Parathyroid adenoma (tissue), 2 donors: Measurements from ENCODE around the gene CDKN2C.
"Not testable (repeated sequence)": the region's sequence is repeated elsewhere in the genome, so short reads cannot be mapped to it uniquely, and the experiment has no call there.

ENCODE experiments used
- H2AFZ ChIP-seq: fragments of 300-600 bp; sonication (generic); one replicate; pipeline ENCODE4 v1.7.0; 2017; ENCODE audit warnings: antibody characterized with exemption, mild to moderate bottlenecking
- H3K27ac ChIP-seq: fragments of 300-600 bp; sonication (generic); one replicate; pipeline ENCODE4 v1.7.0; 2017
- H3K27me3 ChIP-seq: fragments of 300-600 bp; sonication (generic); one replicate; pipeline ENCODE4 v1.7.0; 2017; ENCODE audit warnings: low read length; ENCODE audit not compliant: control insufficient read depth, insufficient read depth
- H3K36me3 ChIP-seq: fragments of 300-600 bp; sonication (generic); one replicate; pipeline ENCODE4 v1.7.0; 2017; ENCODE audit warnings: low read length; ENCODE audit not compliant: control insufficient read depth, insufficient read depth
- H3K4me1 ChIP-seq: fragments of 300-600 bp; sonication (generic); one replicate; pipeline ENCODE4 v1.7.0; 2017; ENCODE audit warnings: control low read depth
- H3K4me2 ChIP-seq: fragments of 300-600 bp; sonication (generic); one replicate; pipeline ENCODE4 v1.7.0; 2017; ENCODE audit warnings: low read length
- H3K4me3 ChIP-seq: fragments of 300-600 bp; sonication (generic); one replicate; pipeline ENCODE4 v1.7.0; 2017; ENCODE audit warnings: low read depth, low read length
- H3K79me2 ChIP-seq: fragments of 300-600 bp; sonication (generic); one replicate; pipeline ENCODE4 v1.7.0; 2017; ENCODE audit warnings: control low read depth
- H3K9ac ChIP-seq: fragments of 300-600 bp; sonication (generic); one replicate; pipeline ENCODE4 v1.7.0; 2017; ENCODE audit warnings: mild to moderate bottlenecking
- H3K9me3 ChIP-seq: fragments of 300-600 bp; sonication (generic); one replicate; pipeline ENCODE4 v1.7.0; 2017; ENCODE audit warnings: low read length; ENCODE audit not compliant: control insufficient read depth
- TF ChIP-seq, protein P1 (sequence below): fragments of 300-600 bp; sonication (generic); IDR thresholded peaks from one replicate; pipeline ENCODE4 v1.7.0; 2017; ENCODE audit warnings: antibody characterized with exemption, mild to moderate bottlenecking
- donor health status: primary hyperparathyroidism.

The CDKN2C gene

DNA sequence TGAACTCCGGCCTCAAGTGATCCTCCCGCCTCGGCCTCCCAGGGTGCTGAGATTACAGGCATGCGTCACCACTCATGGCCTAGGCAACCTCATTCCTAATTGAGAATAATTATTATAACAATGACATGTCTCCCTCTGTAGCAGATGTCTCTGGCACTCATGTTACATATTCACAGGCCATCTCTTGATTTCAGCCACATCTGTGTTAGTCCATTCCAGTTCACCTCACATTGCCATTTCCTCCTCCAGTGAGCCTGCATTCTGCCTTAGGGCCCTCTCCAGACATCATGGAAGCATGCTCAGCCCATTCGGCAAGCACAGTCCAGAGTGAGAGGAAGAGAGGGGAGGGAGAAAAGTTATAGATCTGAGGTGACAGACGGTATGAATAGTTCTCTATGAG lies 32.5 kb downstream of the CDKN2C start:
- TF ChIP-seq, protein P1, sequence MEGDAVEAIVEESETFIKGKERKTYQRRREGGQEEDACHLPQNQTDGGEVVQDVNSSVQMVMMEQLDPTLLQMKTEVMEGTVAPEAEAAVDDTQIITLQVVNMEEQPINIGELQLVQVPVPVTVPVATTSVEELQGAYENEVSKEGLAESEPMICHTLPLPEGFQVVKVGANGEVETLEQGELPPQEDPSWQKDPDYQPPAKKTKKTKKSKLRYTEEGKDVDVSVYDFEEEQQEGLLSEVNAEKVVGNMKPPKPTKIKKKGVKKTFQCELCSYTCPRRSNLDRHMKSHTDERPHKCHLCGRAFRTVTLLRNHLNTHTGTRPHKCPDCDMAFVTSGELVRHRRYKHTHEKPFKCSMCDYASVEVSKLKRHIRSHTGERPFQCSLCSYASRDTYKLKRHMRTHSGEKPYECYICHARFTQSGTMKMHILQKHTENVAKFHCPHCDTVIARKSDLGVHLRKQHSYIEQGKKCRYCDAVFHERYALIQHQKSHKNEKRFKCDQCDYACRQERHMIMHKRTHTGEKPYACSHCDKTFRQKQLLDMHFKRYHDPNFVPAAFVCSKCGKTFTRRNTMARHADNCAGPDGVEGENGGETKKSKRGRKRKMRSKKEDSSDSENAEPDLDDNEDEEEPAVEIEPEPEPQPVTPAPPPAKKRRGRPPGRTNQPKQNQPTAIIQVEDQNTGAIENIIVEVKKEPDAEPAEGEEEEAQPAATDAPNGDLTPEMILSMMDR = no peak
- H2AFZ ChIP-seq = no peak overlapping the region
- no peak overlapping the region for H3K4me2 ChIP-seq
- no peak overlapping the region for H3K27ac ChIP-seq
- no peak overlapping the region for H3K4me3 ChIP-seq
- H3K9ac ChIP-seq = no peak overlapping the region
- no peaks in the 10 kb centered on the region for H3K4me1 ChIP-seq
- H3K27me3 ChIP-seq = no peaks in the 10 kb centered on the region
- H3K79me2 ChIP-seq = no peaks in the 10 kb centered on the region
- H3K36me3 ChIP-seq = no peaks in the 10 kb centered on the region
- no peaks in the 10 kb centered on the region for H3K9me3 ChIP-seq

DNA sequence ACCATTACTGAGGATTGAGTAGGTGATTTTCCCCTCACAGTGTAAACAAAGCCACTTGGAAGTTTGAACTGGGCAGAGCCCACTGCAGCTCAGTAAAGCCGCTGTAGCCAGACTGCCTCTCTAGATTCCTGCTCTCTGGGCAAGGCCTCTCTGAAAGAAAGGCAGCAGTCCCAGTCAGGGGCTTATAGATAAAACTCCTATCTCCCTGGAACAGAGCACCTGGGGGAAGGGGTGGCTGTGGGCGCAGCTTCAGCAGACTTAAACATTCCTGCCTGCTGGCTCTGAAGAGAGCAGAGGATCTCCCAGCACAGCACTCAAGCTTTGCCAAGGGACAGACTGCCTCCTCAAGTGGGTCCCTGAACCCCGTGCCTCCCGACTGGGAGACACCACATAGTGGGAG lies 35.5 kb downstream of the CDKN2C start:
- not testable (repeated sequence) for H3K9me3 ChIP-seq, H3K4me3 ChIP-seq, H3K4me1 ChIP-seq, H3K36me3 ChIP-seq, H2AFZ ChIP-seq, H3K27me3 ChIP-seq, H3K79me2 ChIP-seq, H3K27ac ChIP-seq, H3K9ac ChIP-seq, H3K4me2 ChIP-seq

DNA sequence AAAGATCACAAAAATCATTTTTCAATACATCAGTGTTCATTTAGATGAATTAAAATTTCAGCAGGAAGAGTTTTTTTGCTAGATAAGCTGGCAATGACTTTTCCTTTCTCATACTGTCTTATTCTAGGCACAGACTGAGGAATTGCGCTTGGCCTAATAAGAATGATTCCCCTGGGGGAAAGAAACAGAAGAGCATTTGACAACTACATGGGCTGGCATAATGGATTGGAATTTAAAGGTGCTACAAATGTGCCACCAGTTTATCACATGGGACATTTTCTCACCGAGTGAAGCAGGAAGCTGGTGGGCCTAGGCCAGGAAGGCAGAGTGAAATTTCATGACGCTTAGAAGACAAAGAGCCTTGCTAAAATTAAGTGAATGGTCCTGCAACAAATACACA lies 39.3 kb downstream of the CDKN2C start:
- Histone ChIP-seq H3K9ac (no peak overlapping the region), H3K27me3 (no peaks in the 10 kb centered on the region), H3K4me2 (no peak overlapping the region), H3K9me3 (no peaks in the 10 kb centered on the region), H3K79me2 (no peaks in the 10 kb centered on the region), H3K4me1 (no peaks in the 10 kb centered on the region), H3K27ac (no peak overlapping the region), H3K4me3 (no peak overlapping the region), H3K36me3 (no peaks in the 10 kb centered on the region), H2AFZ (no peak overlapping the region)
- TF ChIP-seq, protein P1 = no peak

DNA sequence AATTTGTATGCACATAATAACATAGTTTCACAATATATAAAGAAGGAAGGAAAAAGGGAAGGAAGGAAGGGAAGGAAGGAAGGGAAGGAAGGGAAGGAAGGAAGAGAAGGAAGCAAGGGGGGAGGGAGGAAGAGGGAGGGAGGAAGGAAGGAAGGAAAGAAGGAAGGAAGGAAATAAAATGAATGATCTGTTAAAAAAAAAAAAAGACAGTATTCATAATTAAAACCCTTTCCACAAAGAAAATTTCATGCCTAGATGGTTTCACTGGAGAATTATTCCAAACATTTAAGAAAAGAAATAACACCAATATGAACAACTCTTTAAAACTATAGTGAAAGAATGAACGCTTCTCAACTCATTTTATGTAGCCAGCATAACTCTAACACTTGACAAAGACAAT lies 44.8 kb downstream of the CDKN2C start:
- H3K36me3 ChIP-seq = no peaks in the 10 kb centered on the region
- H2AFZ ChIP-seq = no peak overlapping the region
- TF ChIP-seq, protein P1 = no peak
- no peaks in the 10 kb centered on the region for H3K27me3 ChIP-seq
- no peak overlapping the region for H3K27ac ChIP-seq
- no peaks in the 10 kb centered on the region for H3K79me2 ChIP-seq
- H3K9me3 ChIP-seq = no peaks in the 10 kb centered on the region
- H3K4me2 ChIP-seq = no peak overlapping the region
- no peaks in the 10 kb centered on the region for H3K4me1 ChIP-seq
- no peak overlapping the region for H3K9ac ChIP-seq
- H3K4me3 ChIP-seq = no peak overlapping the region

DNA sequence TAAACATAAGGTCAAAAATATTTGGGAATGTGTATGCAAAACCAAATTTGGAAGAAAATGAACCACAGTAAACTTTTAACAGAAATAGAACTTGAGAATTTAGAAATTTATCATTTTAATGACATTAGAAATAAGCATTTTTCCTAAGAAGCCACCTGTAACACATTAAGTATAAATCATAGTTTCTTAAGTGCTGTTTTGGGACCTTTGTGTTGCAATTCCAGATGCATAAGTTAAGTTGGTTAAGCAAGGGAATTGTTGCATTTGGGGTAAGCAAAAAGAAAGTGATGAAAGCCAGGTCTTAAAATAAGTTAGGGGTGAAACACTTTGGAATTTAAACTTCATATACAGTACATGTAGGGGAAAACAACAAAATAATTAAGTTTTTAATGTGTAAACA lies 49.8 kb downstream of the CDKN2C start:
- H3K36me3 ChIP-seq = no peaks in the 10 kb centered on the region
- no peak overlapping the region for H3K27ac ChIP-seq
- H3K27me3 ChIP-seq = no peaks in the 10 kb centered on the region
- no peak overlapping the region for H3K4me2 ChIP-seq
- no peak overlapping the region for H2AFZ ChIP-seq
- no peak overlapping the region for H3K4me3 ChIP-seq
- H3K9me3 ChIP-seq = no peaks in the 10 kb centered on the region
- no peaks in the 10 kb centered on the region for H3K4me1 ChIP-seq
- no peaks in the 10 kb centered on the region for H3K79me2 ChIP-seq
- TF ChIP-seq, protein P1 = no peak
- no peak overlapping the region for H3K9ac ChIP-seq
